DMS114 treated with DMSO at 0.1 percent for 48 hours (cell line): ENCODE data around the gene STX17.
"Not testable (repeated sequence)": the region's sequence is repeated elsewhere in the genome, so short reads cannot be mapped to it uniquely, and the experiment has no call there.

Experiments
- DNase-seq: peaks from one replicate; lab custom pipeline; 2025; ENCODE audit not compliant: unreplicated experiment; lab: John Stamatoyannopoulos, UW

The STX17 gene

DNA sequence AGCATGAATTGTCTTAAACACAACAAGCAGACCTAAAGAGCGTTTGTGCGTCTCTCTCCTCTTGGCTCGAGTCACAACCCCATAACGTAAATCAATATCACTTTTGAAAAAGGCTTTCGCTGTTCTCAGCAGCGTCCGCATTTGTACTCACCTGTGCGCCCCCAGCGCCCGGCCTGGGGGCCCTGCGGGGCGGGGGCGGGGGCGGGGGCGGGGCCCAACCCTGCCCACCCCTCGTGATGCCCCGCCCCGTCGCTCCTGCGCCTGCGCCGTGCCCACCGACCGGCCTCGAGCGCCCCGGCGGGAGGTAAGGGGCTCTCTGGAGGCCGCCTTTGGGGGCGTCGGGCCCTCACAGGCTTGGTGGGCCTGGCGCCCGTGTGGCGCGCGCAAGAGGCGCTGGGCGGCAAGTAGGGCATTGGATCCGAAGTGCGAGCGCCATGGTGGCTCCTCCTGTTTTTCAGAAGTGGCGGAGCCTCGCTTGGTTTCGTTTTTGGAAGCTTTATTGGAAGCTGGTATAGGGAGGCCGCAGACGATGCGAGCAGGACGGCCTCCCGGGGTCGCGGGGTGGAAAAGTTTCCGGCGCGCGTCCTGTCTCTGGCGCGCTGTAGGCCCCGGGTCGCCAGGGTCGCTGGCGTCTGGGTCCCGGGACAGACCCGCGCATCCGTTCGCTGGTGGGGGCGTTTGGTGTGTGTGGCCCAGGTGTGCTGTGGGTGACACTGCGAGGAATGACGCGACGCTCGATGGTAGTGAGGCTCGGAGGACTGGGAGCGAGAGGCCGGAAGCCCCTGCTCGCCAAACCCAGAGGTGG lies at the start of gene STX17:
Gene STX17, plus strand, starts transcription at position 252 of the 805 bp plus-strand sequence. CDS start 8,586 bp downstream, outside the sequence.
- DNase-seq = peak; percentile 14

DNA sequence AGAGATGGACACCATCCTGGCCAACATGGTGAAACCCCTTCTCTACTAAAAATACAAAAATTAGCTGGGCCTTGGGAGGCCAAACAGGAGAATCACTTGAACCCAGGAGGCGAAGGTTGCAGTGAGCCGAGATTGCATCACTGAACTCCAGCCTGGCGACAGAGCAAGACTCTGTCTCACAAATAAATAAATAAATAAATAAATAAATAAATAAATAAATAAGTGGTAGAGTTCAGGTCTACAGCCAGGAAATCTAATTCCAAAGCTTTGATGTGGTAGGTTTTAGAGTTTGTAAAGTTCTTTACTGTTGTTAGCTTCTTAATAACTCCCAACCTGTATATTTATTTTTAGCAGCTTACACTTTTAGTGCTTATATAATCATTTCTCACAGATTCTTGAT lies 48.9 kb upstream of the STX17 start:
- not testable (repeated sequence) for DNase-seq

DNA sequence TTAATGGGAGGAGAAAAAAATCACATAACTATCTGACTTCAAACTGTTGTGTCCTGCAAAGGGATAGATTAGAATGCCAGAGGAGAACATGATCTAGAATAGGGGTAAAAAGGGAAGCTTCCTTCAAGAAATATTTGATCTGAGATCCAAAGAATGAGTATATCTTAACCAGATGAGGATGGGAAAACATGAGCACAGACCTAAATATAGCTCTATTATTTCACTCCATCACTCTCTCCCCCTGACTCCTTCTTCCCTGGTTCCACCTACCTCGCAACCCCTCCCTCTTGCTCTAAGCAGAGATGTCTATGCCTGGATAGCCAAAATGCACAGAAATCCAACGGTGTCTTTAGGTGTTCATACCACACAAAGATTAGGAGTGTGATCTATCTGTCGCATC lies 48.4 kb upstream of the STX17 start:
- DNase-seq = no peak

DNA sequence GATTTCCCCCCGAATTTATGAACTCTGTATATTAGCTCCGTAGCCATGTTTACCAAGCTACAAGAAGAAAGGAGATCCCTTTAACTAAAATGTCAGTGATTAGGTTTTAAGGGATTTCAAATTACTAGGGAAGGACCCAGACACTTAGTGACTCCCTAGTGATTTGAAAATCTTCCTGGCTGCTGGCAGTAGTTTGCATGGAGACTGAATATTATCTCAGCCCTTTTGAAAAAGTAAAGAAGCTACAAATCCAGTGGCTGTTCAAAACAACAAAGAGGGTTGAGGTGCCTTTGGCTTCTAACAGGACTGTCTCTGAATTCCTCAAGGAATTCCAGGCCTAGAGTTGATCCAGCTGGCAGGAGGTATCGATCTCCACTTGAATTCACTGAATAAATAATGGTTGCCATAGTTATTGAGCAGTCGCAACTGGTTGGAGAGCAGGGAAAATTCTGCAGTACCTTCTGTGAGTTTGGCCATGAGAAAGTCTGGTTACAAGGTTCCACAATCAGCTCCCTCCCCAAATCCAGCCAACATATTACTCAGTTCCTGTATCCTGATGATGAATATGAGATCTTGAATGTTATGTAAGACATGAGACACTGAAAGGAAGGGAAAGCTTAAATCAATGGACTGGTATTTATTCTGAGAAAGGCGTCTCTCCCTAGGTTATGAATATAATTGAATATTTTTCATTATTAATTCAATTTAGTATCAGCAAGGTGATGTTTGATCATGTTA lies 47.0 kb upstream of the STX17 start:
- no peak for DNase-seq

DNA sequence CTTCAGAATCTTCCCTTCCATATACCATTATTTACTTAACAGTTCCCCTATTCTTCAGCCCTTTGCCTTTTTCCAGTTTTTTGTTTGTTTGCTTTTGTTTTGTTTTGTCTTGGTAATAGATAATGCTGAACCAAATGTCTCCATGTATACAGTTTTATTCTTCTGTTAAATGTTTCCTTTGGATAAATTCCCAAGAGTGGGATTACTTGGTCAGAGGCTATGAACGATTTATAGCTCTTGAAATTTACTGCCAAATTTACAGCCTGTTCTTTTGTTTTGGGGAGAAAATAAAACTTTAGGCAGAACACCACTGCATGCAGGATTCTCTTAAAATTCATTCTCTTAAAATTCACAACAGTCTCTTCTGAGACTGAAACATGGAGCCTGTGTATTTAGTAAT lies 46.2 kb upstream of the STX17 start:
- DNase-seq = no peak

DNA sequence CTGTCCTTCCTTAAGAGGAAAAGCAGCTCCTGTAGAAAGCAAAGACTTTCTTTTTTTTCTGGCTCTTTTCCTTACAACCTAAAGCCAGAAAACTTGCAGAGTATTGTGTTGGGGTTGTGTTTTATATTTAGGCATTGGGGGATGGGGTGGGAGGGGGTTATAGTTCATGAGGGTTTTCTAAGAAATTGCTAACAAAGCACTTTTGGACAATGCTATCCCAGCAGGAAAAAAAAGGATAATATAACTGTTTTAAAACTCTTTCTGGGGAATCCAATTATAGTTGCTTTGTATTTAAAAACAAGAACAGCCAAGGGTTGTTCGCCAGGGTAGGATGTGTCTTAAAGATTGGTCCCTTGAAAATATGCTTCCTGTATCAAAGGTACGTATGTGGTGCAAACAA lies 42.5 kb upstream of the STX17 start:
- DNase-seq = no peak

DNA sequence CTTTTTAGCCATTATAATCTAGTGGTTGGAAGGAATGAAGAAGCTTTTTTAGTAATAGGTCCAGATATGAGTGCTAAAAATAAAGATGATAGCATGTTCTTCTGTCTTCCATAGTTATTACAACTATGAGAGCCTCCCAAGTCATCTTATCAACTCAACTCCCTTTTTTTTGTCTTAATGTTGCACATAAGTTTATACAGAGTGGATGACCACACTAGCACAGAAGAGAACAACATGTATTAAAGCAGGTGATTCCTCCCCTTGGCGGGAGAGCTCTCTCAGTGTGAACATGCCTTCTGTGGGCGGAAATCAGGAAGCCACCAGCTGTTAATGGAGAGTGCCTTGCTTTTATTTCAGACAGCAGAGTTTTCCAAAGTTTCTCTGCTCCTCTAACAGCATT lies 40.1 kb upstream of the STX17 start:
- no peak for DNase-seq

DNA sequence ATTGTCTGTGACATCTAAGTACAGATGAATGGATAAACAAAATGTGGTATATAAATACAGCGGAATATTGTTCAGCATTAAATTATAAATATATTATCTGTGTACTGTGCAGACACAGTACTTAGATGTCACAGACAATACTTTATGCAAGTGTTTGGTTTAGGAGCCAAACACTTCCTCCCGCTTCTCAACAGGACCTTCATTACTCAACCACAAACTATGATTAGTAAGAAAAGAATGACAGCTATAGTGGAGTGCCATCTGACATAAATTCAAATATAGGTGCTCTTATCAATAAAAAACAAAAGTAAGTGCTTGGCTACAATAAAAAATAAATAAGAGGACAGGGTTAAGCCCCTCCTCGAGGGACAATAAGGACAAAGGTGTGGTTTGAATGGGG lies 38.9 kb upstream of the STX17 start:
- DNase-seq = no peak

DNA sequence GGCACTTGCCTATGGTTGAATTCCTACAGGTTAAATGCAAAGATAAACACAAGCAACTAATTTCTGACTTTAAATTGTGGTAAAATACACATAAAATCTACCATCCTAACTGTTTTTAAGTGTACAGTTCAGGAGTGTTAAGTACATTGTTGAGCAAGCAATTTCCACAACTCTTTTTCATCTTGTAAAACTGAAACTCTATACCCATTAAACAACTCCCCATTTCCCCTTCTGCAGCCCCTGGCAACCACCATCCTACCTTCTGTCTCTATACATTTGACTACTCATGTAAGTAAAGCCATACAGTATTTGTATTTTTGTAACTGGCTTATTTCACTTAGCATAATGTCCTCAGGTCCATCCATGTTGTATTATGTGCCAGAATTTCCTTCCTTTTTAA lies 38.5 kb upstream of the STX17 start:
- DNase-seq = no peak

DNA sequence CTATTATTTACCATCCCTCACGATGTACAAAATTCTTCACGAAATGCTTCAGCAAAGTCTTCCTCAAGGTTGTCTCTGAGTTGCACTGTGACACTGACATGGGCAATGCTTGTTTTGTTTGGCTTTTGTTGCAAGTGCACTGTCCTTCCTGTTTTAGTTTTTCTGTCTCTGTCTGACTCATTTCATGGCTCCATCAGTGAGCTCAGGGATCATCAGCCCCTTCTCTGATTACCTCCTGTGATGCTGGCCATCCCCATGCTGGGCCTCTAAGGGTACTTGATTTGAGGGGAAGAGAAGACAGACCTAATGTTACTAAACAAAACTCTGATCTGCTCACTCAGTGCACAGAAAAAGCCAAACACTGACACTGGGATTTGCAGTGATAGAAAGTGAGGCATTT lies 37.6 kb upstream of the STX17 start:
- no peak for DNase-seq

DNA sequence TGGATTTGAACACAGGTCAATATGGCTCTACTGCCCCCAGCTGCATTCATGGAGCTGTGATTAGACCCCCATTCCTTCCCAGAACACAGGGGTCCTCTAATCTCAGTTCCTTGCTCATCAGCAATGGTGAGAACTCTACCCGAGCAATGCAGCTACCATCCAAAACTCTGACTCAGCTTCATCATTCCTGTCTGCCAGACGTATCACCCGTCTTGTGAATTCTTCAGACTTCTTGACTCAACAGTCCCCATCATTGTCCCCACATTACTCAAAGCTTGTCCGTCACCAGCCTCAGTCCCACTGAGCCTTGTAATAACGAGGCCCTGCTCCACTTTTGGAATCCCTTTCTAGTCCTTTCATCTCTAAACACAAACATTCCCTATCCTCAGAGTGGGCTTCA lies 36.3 kb upstream of the STX17 start:
- DNase-seq = no peak

DNA sequence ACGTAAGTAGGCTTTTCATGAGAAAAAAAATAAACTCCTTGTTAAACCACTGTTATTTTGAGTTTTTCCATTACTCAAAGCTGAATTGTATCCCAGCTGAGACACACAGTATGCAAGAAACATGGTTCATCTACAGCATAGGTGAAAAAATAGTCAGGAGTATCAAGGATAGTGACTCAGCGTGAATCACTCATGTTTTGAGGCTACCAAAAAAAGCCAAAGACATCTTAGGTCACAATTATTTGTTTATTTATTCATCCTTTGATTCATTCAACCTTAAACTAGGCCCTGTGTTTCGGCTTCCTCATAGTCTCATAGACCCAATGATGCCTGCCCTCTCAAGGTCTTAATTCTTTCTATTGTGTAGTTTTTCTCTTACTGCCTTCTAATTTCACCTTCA lies 32.9 kb upstream of the STX17 start:
- DNase-seq = no peak

DNA sequence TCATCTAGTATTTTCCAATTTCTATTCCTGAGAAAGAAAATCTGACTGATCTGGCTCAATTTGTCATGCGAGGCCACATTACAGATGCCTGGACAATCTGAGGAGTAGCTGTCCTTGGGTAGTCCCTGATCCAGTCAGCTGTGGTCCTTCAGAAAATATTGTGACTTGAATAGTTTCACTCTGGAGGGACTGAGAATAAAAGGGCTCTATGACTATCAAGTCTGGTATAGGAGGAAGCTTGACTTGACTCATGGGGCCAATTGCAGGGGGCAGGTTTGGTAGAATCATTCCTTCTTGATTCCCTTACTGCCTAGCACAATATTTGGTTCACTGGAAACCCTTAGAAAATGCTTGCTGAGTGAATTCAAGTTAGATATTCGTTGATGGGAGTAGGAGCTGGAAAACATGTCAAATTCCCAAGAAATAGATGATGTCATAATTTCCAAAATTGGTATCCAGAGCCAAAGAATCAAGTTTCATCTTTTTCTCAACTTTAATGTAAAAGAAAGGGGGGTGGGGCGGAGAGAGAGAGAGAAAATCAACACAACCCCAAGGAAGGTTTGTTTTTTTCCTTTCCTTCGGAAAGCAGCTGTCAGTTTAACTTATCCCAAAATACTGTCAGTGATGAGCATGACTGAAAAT lies 32.4 kb upstream of the STX17 start:
- no peak for DNase-seq

DNA sequence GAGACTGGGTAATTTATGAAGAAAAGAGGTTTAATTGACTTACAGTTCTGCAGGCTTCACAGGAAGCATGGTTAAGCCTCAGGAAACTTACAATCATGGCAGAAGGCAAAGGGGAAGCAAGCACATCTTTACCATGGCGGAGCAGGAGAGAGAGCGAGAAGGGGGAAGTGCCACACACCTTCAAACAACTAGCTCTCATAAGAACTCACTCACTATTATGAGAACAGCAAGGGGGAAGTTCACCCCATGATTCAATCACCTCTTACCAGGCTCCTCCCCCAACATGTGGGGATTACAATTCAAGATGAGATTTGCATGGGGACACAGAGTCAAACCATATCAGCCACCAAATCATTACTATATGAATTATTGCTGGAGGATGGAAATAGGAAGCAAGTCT lies 30.3 kb upstream of the STX17 start:
- no peak for DNase-seq

DNA sequence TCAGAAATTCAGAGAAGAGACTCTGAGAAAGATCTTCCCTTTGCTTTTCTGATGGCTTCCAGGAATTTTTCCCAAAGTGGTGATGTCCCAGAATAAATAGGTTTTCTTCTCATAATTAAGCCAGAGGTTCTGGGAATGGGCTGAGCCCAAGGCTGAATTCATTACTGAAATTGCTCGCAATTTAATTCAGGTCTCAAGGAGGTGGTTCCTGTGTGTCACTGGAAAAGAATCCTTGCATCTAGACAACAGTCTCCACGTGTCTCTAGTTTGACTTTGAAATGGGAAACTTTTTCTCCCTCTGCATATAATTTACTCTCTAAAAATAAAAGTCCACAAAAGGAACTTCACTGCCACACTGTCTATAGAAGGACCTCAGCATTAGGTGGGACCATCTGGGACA lies 27.8 kb upstream of the STX17 start:
- DNase-seq = no peak

DNA sequence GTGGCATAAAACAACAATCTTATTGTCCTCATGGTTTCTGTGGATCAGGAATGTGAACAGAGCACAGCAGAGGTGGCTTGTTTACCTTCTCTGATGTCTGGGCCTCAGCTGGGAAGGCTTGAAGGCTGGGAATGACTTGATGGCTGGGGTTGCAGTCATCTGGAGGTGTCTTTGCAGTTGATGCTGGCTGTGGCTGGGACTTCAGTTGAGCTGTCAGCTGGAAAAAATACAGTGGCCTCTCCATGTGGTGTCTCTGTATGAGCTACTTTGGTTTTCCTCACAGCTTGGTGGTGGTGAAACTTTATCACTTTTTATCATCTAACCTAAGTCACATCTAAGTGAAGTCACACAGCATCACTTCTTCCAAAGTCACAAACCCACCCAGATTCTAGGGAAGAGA lies 24.7 kb upstream of the STX17 start:
- no peak for DNase-seq

DNA sequence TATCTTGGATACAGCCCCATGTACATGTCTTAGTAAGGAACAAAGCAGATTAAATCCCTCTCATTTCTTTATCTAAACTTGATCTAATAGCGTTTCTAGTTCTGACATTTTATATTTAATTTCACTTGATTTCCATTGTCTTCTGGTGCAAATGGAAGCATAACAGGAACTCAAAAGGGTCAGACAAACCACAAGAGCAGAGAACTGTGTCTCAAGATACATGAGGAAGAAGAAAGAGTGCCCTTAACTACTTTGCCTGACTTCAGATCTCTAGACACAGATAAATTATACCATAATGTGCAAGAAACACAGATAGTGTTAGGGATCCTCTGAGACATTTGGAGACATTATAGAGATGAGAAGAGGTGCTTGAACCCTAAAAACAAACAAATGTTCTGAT lies 20.7 kb upstream of the STX17 start:
- no peak for DNase-seq

DNA sequence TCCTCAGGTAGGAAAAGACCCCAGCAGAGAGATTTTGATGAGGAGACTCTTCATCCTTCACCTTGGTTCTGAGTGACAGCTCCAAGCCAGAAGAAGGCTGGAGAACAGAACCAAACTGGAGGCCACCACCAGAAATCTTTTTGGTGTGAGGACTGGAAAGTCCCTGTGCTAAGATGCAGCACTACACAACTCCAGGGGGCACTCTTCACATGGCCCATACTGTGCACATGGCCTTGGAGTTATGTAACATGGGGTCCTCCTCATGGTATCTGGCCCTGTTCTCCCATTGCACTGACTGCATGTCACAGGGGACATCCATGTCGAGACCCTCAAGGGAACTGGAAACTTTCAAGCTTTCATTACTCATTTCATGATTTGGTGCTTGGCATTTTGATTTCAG lies 17.3 kb upstream of the STX17 start:
- DNase-seq = no peak

DNA sequence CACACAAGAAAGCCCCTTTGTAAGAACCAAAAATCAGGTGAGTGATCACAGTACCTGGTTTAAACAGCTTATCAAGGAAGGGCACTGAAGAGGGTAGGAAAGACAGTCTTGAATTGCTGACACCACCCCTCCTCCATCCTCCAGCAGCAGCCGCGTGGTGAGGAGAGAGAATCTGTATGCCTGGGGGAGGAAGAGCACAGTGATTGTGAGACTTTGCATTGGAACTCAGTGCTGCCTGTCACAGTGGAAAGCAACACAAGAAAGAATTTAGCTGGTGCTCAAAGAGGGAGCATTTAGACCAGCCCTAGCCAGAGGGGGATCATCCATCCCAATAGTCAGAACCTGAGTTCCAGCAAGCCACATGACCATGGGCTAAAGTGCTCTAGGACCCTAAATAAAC lies 11.6 kb upstream of the STX17 start:
- DNase-seq = no peak

DNA sequence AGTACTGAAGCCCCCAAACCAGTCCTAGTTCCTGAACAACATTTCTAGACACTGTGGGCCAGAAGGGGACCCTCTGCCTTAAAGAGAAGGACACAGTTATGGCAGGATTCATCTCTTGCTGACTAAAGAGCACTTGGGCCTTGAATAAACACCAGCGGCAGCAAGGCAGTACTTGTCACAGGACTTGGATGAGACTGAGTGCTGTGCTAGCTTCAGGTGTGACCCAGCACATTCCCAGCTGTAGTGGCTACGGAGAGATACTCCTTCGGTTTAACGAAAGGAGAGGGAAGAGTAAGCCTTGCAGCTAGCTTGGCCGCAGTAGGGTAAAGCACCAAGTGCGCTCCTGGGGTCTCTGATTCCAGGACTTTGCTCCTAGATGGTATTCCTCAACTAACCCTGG lies 10.9 kb upstream of the STX17 start:
- no peak for DNase-seq

DNA sequence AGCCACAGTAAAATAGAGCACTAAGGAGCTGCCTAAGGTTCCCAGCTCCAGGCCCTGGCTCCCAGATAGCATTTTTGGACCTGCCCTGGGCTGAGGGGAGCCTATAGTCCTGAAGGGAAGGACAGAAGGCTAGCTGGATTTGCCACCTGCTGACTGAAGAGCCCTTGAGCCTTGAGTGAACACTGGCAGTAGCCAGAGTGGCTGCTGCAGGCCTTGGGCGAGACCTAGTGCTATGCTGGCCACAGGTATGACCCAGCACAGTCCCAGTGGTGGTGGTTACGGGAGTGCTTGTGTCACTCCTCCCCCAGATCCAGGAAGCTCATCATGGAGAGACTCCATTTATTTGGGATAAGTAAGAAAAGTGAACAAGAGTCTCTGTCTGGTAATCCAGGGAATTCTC lies 10.3 kb upstream of the STX17 start:
- no peak for DNase-seq

DNA sequence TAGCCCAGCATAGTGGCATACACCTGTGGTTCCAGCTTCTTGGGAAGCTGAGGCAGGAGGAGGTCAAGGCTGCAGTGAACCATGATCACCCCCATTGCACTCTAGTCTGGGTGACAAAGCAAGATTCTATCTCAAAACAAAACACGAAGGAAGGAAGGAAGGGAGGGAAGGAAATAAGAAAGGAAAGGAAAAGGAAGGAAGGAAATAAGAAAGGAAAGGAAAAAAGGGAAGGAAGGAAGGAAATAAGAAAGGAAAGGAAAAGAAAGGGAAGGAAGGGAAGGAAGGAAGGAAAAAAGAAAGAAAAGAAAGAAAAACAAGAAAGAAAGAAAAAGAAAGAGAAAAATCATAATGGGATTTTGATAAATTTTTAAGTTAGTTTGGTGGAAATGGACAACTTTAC lies 3.1 kb upstream of the STX17 start:
- no peak for DNase-seq
